Psoas muscle (tissue), 8 donors: Measurements from ENCODE around the gene NAXD. TPM values are rescaled to one million over a fixed set of nuclear protein-coding genes. Genes with fewer than 3 reads are reported as not detected.

Source experiments
- ATAC-seq, 4 donors: fragments of 200-7000 bp; cut with Tn5 transposase; one replicate each; pipeline ENCODE4 v1.9.1; 2020; ENCODE audit warnings: moderate library complexity in 3 of 4, mild to moderate bottlenecking in 2 of 4
- DNase-seq, 2 donors: peaks; one replicate each; pipeline ENCODE4 v3.0.0-alpha.2; 2020
- H3K27ac ChIP-seq: fragments of 200-600 bp; one replicate; pipeline ENCODE4 v1.8.0; 2022
- H3K27me3 ChIP-seq, 3 donors: fragments of 200-600 bp in 1 of 3; one replicate each; pipeline versions ENCODE4 v1.6.1 to v1.8.0; 2013 to 2022; ENCODE audit warnings: low read length in 2 of 3, mild to moderate bottlenecking in 2 of 3, moderate library complexity in 1 of 3; ENCODE audit not compliant: insufficient read depth in 3 of 3
- H3K36me3 ChIP-seq, 2 donors: fragments of 200-600 bp in 1 of 2; one replicate each; pipeline versions ENCODE4 v1.6.1 to v1.8.0; 2013 to 2022; ENCODE audit warnings: low read depth in 1 of 2, mild to moderate bottlenecking in 1 of 2, moderate library complexity in 1 of 2; ENCODE audit not compliant: insufficient read depth in 1 of 2
- H3K4me1 ChIP-seq: fragments of 200-600 bp; one replicate; pipeline ENCODE4 v1.8.0; 2022
- H3K4me3 ChIP-seq: fragments of 200-600 bp; one replicate; pipeline ENCODE4 v1.8.0; 2022; ENCODE audit warnings: mild to moderate bottlenecking
- H3K9me3 ChIP-seq: fragments of 200-600 bp; one replicate; pipeline ENCODE4 v1.8.0; 2022
- WGBS, 3 donors: extraction: QIAGEN DNeasy Blood & Tissue Kit; methylation state at CpG; one replicate each; pipeline versions ENCODE4 v1.1.6 to v1.1.7; 2013; 5-methylcytosine and 5-hydroxymethylcytosine counted together
- intact Hi-C, 2 donors: fragments of 100-400 bp; cut with DNase I; formaldehyde crosslinking; loops; one replicate each; pipeline versions ENCODE4 v1.11.0 to v1.14.2; 2022
- polyA plus RNA-seq, 3 donors: library from polyadenylated mRNA; stranded (reverse); fragments of 200-250 nt; gene quantifications; one replicate each; pipeline ENCODE4 v1.2.3, GENCODE V29; 2013
- total RNA-seq, 4 donors: library from RNA; stranded (reverse); fragmentation: NEBNext Ultra II Directional in 2 of 4; extraction: Animal tissue kit (Norgen Biotek cat#: 25700) in 2 of 4; gene quantifications; one replicate each; pipeline versions ENCODE4 v1.2.1 to v1.2.4, GENCODE V29; 2021 to 2023
- TF ChIP-seq, protein P1 (sequence below): fragments of 200-600 bp; IDR thresholded peaks from one replicate; pipeline ENCODE4 v1.8.0; 2022; ENCODE audit warnings: antibody characterized with exemption
- donor health status: healthy with polysubstance abuse.
- donor health status: DM: no; HTN: no; CAD: no; lungs with moderate emphysema.
- donor health status: Bipolar disorder and iron deficiency.
- donor health status: healthy.
- donor health status: DM: yes; HTN: yes; CAD: no.
- donor health status: DM: no; HTN: no; CAD: no.
- donor health status: DM: no; HTN: no; CAD: no.
- donor health status: DM: yes; HTN: yes; CAD: no.

NAXD gene
- total and polyA plus RNA-seq, 7 donors, result 26.0 to 59.2 (median 29.6) TPM

DNA sequence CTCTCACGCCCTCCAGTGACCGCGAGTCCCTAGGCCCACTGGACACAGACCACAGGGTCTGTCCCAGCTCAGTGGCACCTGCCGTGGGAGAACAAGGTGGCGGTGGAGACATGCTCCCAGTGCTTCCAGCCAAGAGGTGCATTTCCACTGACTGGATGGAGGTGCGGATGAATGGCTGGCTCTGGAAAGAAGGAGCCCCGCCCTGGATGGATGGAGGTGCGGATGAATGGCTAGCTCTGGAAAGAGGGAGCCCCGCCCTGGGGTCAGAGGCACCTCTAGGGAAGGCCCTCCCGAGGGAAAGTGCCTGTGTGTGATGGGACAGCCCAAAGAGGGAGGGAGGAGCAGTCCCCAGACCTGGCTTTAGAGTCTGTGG is 32.0 kb downstream of the NAXD start:
- intact Hi-C loops, result no loop called here
- no peaks in the 10 kb centered on the region for H3K9me3 ChIP-seq
- DNase-seq (peak in 1 of 2 donors; percentile 44), ATAC-seq (no peak)
- no peaks in the 10 kb centered on the region for H3K4me1 ChIP-seq
- TF ChIP-seq, protein P1, sequence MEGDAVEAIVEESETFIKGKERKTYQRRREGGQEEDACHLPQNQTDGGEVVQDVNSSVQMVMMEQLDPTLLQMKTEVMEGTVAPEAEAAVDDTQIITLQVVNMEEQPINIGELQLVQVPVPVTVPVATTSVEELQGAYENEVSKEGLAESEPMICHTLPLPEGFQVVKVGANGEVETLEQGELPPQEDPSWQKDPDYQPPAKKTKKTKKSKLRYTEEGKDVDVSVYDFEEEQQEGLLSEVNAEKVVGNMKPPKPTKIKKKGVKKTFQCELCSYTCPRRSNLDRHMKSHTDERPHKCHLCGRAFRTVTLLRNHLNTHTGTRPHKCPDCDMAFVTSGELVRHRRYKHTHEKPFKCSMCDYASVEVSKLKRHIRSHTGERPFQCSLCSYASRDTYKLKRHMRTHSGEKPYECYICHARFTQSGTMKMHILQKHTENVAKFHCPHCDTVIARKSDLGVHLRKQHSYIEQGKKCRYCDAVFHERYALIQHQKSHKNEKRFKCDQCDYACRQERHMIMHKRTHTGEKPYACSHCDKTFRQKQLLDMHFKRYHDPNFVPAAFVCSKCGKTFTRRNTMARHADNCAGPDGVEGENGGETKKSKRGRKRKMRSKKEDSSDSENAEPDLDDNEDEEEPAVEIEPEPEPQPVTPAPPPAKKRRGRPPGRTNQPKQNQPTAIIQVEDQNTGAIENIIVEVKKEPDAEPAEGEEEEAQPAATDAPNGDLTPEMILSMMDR, result no peak
- H3K36me3 ChIP-seq, result peaks cover 0 to 45% of the 10 kb centered on the region in 2 donors
- no peaks in the 10 kb centered on the region for H3K27me3 ChIP-seq
- 80 to 90% (median 82%) methylated on average over 10 of the region's 10 CpGs for WGBS, 3 donors
- H3K27ac ChIP-seq, result no peak overlapping the region
- H3K4me3 ChIP-seq, result no peak overlapping the region

DNA sequence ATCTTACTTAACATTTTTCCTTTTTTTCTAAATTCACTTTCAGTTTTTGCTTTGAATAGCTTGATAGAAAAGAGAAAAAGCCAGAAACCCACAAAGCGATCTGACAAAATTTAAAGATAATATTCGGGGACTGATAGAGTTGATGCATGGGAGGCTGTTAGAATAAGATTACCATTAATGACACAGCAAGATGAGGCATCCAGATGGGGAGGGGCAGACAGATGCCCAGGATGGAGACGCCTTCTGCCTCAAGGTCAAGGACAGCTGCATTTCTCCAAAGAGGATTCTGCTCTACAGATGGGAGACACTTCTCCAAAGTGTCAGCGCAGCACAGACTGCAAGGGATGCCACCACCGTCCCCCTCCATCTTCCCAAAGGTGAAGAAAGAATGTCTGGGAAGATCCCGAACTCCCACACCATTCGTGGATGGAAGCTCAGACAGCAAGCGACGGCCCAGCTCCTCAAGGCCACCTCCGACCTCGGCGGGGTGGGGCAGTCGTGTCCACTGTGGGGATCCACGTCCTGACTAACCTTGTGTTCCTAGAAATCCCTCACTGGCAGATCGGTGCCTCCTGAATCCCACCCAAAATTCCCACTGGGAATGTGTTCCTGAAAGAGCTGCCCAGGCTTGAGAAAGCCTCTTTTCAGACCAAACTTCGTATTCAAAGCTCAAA is 32.9 kb downstream of the NAXD start:
- TF ChIP-seq, protein P1, result no peak
- Histone ChIP-seq H3K36me3 (peaks cover 0 to 36% of the 10 kb centered on the region in 2 donors), H3K27ac (no peak overlapping the region), H3K9me3 (no peaks in the 10 kb centered on the region), H3K4me3 (no peak overlapping the region), H3K4me1 (no peaks in the 10 kb centered on the region), H3K27me3 (no peaks in the 10 kb centered on the region)
- 82 to 83% (median 82%) methylated on average over 16 of the region's 16 CpGs for WGBS, 3 donors
- peak in 1 of 2 donors; percentile 44 for DNase-seq
- ATAC-seq, result no peak
- intact Hi-C loops, result no loop called here

DNA sequence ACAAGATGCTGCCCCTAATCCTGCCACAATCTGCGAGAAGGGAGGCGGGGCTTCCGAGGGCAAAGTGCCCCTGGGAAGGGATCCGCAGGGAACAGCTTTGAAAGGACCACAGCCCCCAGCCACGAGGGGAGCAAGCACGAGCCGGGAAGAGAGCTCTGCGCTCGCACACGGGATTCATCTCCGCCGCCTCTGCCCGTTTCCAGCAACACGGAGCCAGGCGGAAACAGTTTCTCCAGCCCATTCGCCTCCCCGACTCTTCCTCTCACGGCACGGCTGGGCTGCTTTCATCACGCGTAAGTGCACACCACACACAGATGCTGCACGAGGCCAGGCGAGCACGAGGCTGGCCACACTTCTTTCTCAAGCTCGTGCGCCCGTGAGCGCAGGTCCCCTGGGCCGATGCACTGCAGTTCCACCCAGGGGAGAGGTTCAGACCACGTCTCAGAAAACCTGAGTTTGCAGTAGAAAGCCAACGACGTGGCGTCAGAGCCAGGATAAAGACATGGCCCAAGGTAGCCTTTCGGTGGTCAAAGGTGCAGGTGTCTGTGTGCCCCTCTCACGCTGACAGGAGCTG is 33.6 kb downstream of the NAXD start:
- Histone ChIP-seq H3K36me3 (peaks cover 0 to 33% of the 10 kb centered on the region in 2 donors), H3K9me3 (no peaks in the 10 kb centered on the region), H3K4me1 (no peaks in the 10 kb centered on the region), H3K4me3 (no peak overlapping the region), H3K27me3 (no peaks in the 10 kb centered on the region), H3K27ac (no peak overlapping the region)
- DNase-seq (peak in 1 of 2 donors; percentile 35), ATAC-seq (no peak)
- intact Hi-C loops, result no loop called here
- 84 to 89% (median 85%) methylated on average over 35 of the region's 35 CpGs for WGBS, 3 donors
- TF ChIP-seq, protein P1, result no peak

DNA sequence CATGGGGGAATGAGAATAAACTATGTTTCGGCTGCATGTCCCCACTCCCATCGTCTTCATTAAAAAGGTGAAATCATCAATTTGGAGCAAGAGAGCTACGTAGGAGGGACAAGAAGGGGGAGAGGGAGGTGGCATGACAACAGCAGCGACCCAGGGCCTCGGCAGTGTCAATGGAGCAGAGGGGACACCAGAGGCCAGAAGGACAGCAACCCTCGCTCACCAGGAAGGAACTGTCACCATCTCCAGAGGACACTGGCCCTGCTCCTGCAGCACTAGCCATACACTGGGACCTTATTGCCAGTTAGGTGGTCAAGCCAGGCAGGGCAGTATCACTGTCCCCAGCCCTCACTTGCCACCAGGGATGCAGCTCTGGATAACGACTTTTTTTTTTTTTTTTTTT is 34.2 kb downstream of the NAXD start:
- H3K4me3 ChIP-seq, result no peak overlapping the region
- no peaks in the 10 kb centered on the region for H3K27me3 ChIP-seq
- TF ChIP-seq, protein P1, result no peak
- H3K9me3 ChIP-seq, result no peaks in the 10 kb centered on the region
- 78 to 90% (median 87%) methylated on average over 7 of the region's 7 CpGs for WGBS, 3 donors
- ATAC-seq, result no peak
- H3K27ac ChIP-seq, result no peak overlapping the region
- peak in 1 of 2 donors; percentile 25 for DNase-seq
- intact Hi-C loops, result no loop called here
- peaks cover 0 to 31% of the 10 kb centered on the region in 2 donors for H3K36me3 ChIP-seq
- H3K4me1 ChIP-seq, result no peaks in the 10 kb centered on the region
